T-cell (primary cell): Measurements from ENCODE around the gene PLXNA2. TPM values are rescaled to one million over a fixed set of nuclear protein-coding genes. Genes with fewer than 3 reads are reported as not detected.

Source experiments
- ATAC-seq, 4 experiments: fragments of 200-7000 bp in 3 of 4; fragments of 150-1000 bp in 1 of 4; cut with Tn5 transposase; replicated peaks in 1 of 4; 1 replicate in 3 of 4; 2 replicates in 1 of 4; pipeline ENCODE4 v1.10.0; 2021; ENCODE audit warnings: moderate library complexity in 3 of 4, mild to moderate bottlenecking in 2 of 4, moderate number of reproducible peaks in 1 of 4
- CTCF ChIA-PET, 2 donors: fragments of 300-600 bp; sonication (Branson Sonifier 250); formaldehyde crosslinking; loops; one replicate each; lab custom pipeline; 2022; ENCODE audit warnings: antibody characterized with exemption in 2 of 2; lab: Charles Lee
- POLR2A ChIA-PET, 2 donors: fragments of 300-600 bp; sonication (Branson Sonifier 250); formaldehyde crosslinking; loops; one replicate each; lab custom pipeline; 2022; ENCODE audit warnings: antibody characterized with exemption in 2 of 2; lab: Charles Lee
- DNase-seq, 35 experiments: peaks; one replicate each; pipeline versions ENCODE4 v3.0.0 to v3.0.0-alpha.2; 2013 to 2023
- H3K27ac ChIP-seq: one replicate; pipeline ENCODE4 v1.5.1; 2013; ENCODE audit warnings: low read length
- H3K27me3 ChIP-seq, 2 experiments: replicated peaks in 1 of 2; 1 replicate in 1 of 2; 2 replicates in 1 of 2; pipeline versions ENCODE4 v1.6.1 to v1.7.0; 2013; ENCODE audit warnings: low read length in 1 of 2, mixed read lengths in 1 of 2; ENCODE audit not compliant: control insufficient read depth in 2 of 2, insufficient read depth in 2 of 2; ENCODE audit errors: extremely low read depth in 1 of 2
- H3K36me3 ChIP-seq, 2 donors: 1 replicate in 1 of 2; 2 replicates in 1 of 2; pipeline versions ENCODE4 v1.6.1 to v1.7.0; 2013; ENCODE audit warnings: low read length in 1 of 2; ENCODE audit not compliant: control insufficient read depth in 2 of 2, insufficient read depth in 1 of 2; ENCODE audit errors: extremely low read depth in 1 of 2
- H3K4me1 ChIP-seq, 2 experiments: 1 replicate in 1 of 2; 2 replicates in 1 of 2; pipeline versions ENCODE4 v1.6.1 to v1.7.0; 2013; ENCODE audit warnings: low read length in 2 of 2, mixed read lengths in 1 of 2; ENCODE audit not compliant: insufficient read depth in 2 of 2, control insufficient read depth in 1 of 2; ENCODE audit errors: extremely low read depth in 1 of 2
- H3K4me3 ChIP-seq, 2 donors: 1 replicate in 1 of 2; 2 replicates in 1 of 2; pipeline versions ENCODE4 v1.5.1 to v1.7.0; 2013; ENCODE audit warnings: mild to moderate bottlenecking in 2 of 2, low read length in 1 of 2, moderate library complexity in 1 of 2; ENCODE audit not compliant: control insufficient read depth in 1 of 2; ENCODE audit errors: extremely low read depth in 1 of 2
- H3K9me3 ChIP-seq: 2 replicates; pipeline ENCODE4 v1.7.0; 2013
- H3K27ac Mint-ChIP-seq, 2 donors: one replicate each; pipeline ENCODE4 v1.8.0; 2020 to 2021; ENCODE audit warnings: mild to moderate bottlenecking in 2 of 2, mixed read lengths in 2 of 2
- H3K27me3 Mint-ChIP-seq, 2 donors: one replicate each; pipeline ENCODE4 v1.8.0; 2021 to 2022; ENCODE audit warnings: mixed read lengths in 2 of 2
- H3K36me3 Mint-ChIP-seq: one replicate; pipeline ENCODE4 v1.8.0; 2021; ENCODE audit warnings: mixed read lengths
- H3K4me1 Mint-ChIP-seq, 3 donors: one replicate each; pipeline ENCODE4 v1.8.0; 2020 to 2022; ENCODE audit warnings: mixed read lengths in 3 of 3, mild to moderate bottlenecking in 1 of 3
- H3K4me3 Mint-ChIP-seq, 3 donors: one replicate each; pipeline ENCODE4 v1.8.0; 2020 to 2022; ENCODE audit warnings: mild to moderate bottlenecking in 3 of 3, mixed read lengths in 3 of 3, moderate library complexity in 3 of 3
- H3K9me3 Mint-ChIP-seq, 3 donors: one replicate each; pipeline ENCODE4 v1.8.0; 2020 to 2022; ENCODE audit warnings: mixed read lengths in 3 of 3
- WGBS: methylation state at CpG from one replicate; pipeline ENCODE4 v1.1.5; 2013; ENCODE audit warnings: missing lambda C conversion rate; ENCODE audit not compliant: insufficient coverage; 5-methylcytosine and 5-hydroxymethylcytosine counted together
- total RNA-seq, 35 experiments: library from RNA in 6 of 35; stranded (reverse) in 6 of 35; fragments of 120-200 nt in 1 of 35; gene quantifications; one replicate each; pipeline versions ENCODE4 v1.2.1 to v1.2.4 and lab custom pipeline; 2013 to 2026

PLXNA2 gene
- total RNA-seq, 5 donors from 2014 or later (not counting 1 experiment from before 2014, with no cell fraction given) = 1.3 to 2.6 (median 2.2) TPM

DNA sequence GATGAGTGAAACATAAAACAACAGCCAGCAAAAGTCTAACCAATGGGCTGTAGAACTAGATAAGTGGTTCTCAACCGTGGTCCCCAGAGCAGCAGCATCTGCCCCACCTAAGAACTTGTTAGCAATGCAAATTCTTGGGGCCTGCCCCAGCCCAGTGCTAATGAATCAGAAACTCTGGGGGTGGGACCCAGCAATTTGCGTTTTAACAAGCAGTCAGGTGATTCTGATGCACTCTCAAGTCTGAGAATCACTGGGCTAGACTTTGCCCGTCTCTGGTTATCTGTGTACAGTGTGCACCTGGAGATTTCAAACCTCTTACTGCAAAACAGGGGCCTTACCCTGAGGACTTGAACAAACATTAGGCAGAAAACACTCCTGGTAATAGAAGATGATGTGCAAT, 66.5 kb downstream of the PLXNA2 start:
- no peaks in the 10 kb centered on the region for H3K4me1 ChIP-seq

GRCh38 chr1:208176649-208177048, 67.5 kb downstream of the PLXNA2 start:
- Mint-ChIP-seq H3K27ac (no peak overlapping the region), H3K9me3 (no peaks in the 10 kb centered on the region), H3K27me3 (peaks cover 0 to 5% of the 10 kb centered on the region in 2 donors), H3K4me1 (no peaks in the 10 kb centered on the region), H3K36me3 (no peaks in the 10 kb centered on the region), H3K4me3 (no peak overlapping the region)
- ATAC-seq = no peak
- no peak overlapping the region for H3K27ac ChIP-seq
- no peak overlapping the region for H3K4me3 ChIP-seq
- H3K27me3 ChIP-seq = peaks cover 0 to 6% of the 10 kb centered on the region in 2 experiments
- no peaks in the 10 kb centered on the region for H3K9me3 ChIP-seq
- 79% methylated on average over 3 of the region's 3 CpGs for WGBS
- CTCF ChIA-PET = no interaction called here
- POLR2A ChIA-PET = no interaction called here
- no peaks in the 10 kb centered on the region for H3K36me3 ChIP-seq
- H3K4me1 ChIP-seq = no peaks in the 10 kb centered on the region
- DNase-seq = no peak

More for the DNA sequence above, 66.5 kb downstream of the PLXNA2 start:
- ChIA-PET POLR2A (no interaction called here), CTCF (no interaction called here)
- Histone ChIP-seq H3K4me3 (no peak overlapping the region), H3K36me3 (no peaks in the 10 kb centered on the region), H3K9me3 (no peaks in the 10 kb centered on the region), H3K27me3 (peaks cover 0 to 7% of the 10 kb centered on the region in 2 experiments), H3K27ac (no peak overlapping the region)
- Mint-ChIP-seq H3K27ac (no peak overlapping the region), H3K4me3 (no peak overlapping the region), H3K36me3 (no peaks in the 10 kb centered on the region), H3K27me3 (peaks cover 4 to 7% of the 10 kb centered on the region in 2 donors), H3K4me1 (no peaks in the 10 kb centered on the region), H3K9me3 (no peaks in the 10 kb centered on the region)
- ATAC-seq (no peak), DNase-seq (no peak)
- 56% methylated on average over 2 of the region's 3 CpGs for WGBS

DNA sequence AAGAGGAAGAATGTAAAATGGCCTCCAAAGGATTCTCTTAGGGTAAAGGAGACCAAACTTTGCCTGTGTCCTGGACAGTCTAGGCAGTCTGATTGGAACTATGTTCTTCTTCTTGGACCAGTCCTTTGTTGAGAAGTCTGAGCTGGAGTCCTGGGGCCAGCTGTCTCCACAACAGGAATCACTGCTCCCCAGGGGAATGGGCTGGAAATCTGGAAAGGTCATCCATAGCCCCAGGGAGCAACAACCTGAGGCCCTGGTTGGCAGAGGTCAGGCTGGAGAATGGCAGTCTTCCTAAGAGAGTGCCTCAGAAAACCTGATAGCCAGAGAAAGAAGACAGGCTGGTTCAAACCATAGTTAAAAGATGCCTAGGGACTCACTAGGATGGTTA, 68.7 kb downstream of the PLXNA2 start:
- DNase-seq = no peak
- H3K9me3 ChIP-seq = no peaks in the 10 kb centered on the region
- H3K4me3 ChIP-seq = no peak overlapping the region
- H3K4me1 ChIP-seq = no peaks in the 10 kb centered on the region
- H3K27ac ChIP-seq = no peak overlapping the region
- no peak for ATAC-seq
- CTCF ChIA-PET = no interaction called here
- H3K4me1 Mint-ChIP-seq = no peaks in the 10 kb centered on the region
- no peak overlapping the region for H3K27ac Mint-ChIP-seq
- H3K9me3 Mint-ChIP-seq = no peaks in the 10 kb centered on the region
- peaks cover 0 to 10% of the 10 kb centered on the region in 2 experiments for H3K27me3 ChIP-seq
- H3K27me3 Mint-ChIP-seq = peaks cover 0 to 5% of the 10 kb centered on the region in 2 donors
- no peak overlapping the region for H3K4me3 Mint-ChIP-seq
- no peaks in the 10 kb centered on the region for H3K36me3 Mint-ChIP-seq
- no peaks in the 10 kb centered on the region for H3K36me3 ChIP-seq
- POLR2A ChIA-PET = no interaction called here

GRCh38 chr1:208174731-208175507, 69.3 kb downstream of the PLXNA2 start:
- H3K36me3 Mint-ChIP-seq = no peaks in the 10 kb centered on the region
- no peak for ATAC-seq
- no peak overlapping the region for H3K4me3 ChIP-seq

DNA sequence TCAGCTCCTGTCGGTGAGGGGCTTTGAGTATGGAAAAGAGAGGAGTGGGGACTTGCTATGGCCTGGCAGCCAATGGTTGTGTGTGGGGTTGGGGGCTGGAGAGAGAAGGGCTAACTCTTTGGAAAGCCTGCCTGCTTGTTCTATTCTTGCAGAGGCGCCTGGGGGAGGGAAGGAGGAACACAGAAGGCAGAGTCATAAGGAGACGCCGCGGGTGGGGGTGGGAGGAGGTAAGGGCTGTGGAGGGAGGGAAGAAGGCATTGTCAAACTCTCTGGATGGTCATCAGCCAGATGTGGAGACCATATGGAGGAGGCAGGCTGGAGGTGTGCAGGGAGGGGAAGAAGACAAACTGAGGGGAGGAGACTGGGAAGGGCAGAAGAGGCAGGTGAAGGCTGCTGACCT, 70.0 kb downstream of the PLXNA2 start:
- CTCF ChIA-PET = no interaction called here
- WGBS = 84% methylated on average over 5 of the region's 5 CpGs

More at GRCh38 chr1:208174731-208175507, 69.3 kb downstream of the PLXNA2 start:
- Mint-ChIP-seq H3K4me1 (no peaks in the 10 kb centered on the region), H3K27me3 (peaks cover 0 to 9% of the 10 kb centered on the region in 2 donors), H3K4me3 (no peak overlapping the region), H3K9me3 (no peaks in the 10 kb centered on the region), H3K27ac (no peak overlapping the region)
- ChIA-PET POLR2A (no interaction called here), CTCF (no interaction called here)
- Histone ChIP-seq H3K9me3 (no peaks in the 10 kb centered on the region), H3K27ac (no peak overlapping the region), H3K36me3 (no peaks in the 10 kb centered on the region), H3K4me1 (no peaks in the 10 kb centered on the region), H3K27me3 (peaks cover 0 to 14% of the 10 kb centered on the region in 2 experiments)
- no peak for DNase-seq
- 26% methylated on average over 4 of the region's 6 CpGs for WGBS

DNA sequence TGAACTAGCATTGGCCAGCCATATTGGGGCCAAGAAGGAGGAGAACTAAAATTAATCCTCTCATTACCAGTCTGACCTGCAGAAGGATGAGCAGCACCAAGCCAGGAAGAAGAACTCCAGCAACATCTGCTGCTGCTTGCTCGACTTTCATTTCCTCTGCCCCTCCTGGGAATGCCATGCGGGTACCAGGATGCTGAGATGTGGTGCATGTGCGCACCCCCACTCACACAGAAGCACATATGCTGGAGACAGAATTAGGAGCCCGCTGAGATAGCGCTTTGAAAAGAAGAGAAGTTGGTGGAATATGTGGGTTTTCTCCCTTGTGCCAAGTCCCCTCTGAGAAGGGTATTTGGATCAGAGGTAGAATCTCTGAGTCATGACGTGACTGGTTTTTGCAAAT, 70.4 kb downstream of the PLXNA2 start:
- Histone ChIP-seq H3K4me3 (no peak overlapping the region), H3K36me3 (no peaks in the 10 kb centered on the region), H3K27ac (no peak overlapping the region), H3K9me3 (no peaks in the 10 kb centered on the region), H3K4me1 (no peaks in the 10 kb centered on the region), H3K27me3 (peaks cover 0 to 16% of the 10 kb centered on the region in 2 experiments)
- H3K9me3 Mint-ChIP-seq = no peaks in the 10 kb centered on the region
- ATAC-seq (no peak), DNase-seq (no peak)
- peaks cover 3 to 14% of the 10 kb centered on the region in 2 donors for H3K27me3 Mint-ChIP-seq
- H3K4me3 Mint-ChIP-seq = no peak overlapping the region
- H3K36me3 Mint-ChIP-seq = no peaks in the 10 kb centered on the region
- WGBS = 84% methylated on average over 4 of the region's 6 CpGs
- ChIA-PET POLR2A (no interaction called here), CTCF (no interaction called here)
- no peak overlapping the region for H3K27ac Mint-ChIP-seq
- no peaks in the 10 kb centered on the region for H3K4me1 Mint-ChIP-seq

More for the DNA sequence above, 70.0 kb downstream of the PLXNA2 start:
- Histone ChIP-seq H3K27me3 (peaks cover 0 to 16% of the 10 kb centered on the region in 2 experiments), H3K4me1 (no peaks in the 10 kb centered on the region), H3K9me3 (no peaks in the 10 kb centered on the region), H3K36me3 (no peaks in the 10 kb centered on the region), H3K4me3 (no peak overlapping the region), H3K27ac (no peak overlapping the region)
- Mint-ChIP-seq H3K27me3 (peaks cover 0 to 13% of the 10 kb centered on the region in 2 donors), H3K27ac (no peak overlapping the region), H3K4me1 (no peaks in the 10 kb centered on the region), H3K9me3 (no peaks in the 10 kb centered on the region), H3K36me3 (no peaks in the 10 kb centered on the region), H3K4me3 (no peak overlapping the region)
- ATAC-seq (no peak), DNase-seq (no peak)
- POLR2A ChIA-PET = no interaction called here
